PC-9 (cell line): Measurements from ENCODE around the gene MSN.

Source experiments
- CTCF ChIP-seq: fragments of 200-600 bp; sonication (generic); conservative IDR thresholded peaks from 2 replicates; pipeline ENCODE4 v1.6.1; 2017; ENCODE audit warnings: mixed run types, antibody characterized with exemption, mild to moderate bottlenecking, moderate library complexity
- EZH2 ChIP-seq: fragments of 200-600 bp; sonication (generic); IDR thresholded peaks from 2 replicates; pipeline ENCODE4 v1.8.0; 2017; ENCODE audit warnings: antibody characterized with exemption, low read depth

- TF ChIP-seq CTCF = no peak
- no peak for TF ChIP-seq EZH2
Observed at GRCh38 chrX:65671966-65672365, 4.5 kb downstream of the MSN start.
